ENCODE data around the gene SH3PXD2A. TPM values are rescaled to one million over a fixed set of nuclear protein-coding genes. Genes with fewer than 3 reads are reported as not detected.

SH3PXD2A gene
- total RNA-seq, 1 donor from 2014 or later: 9.6 TPM

DNA sequence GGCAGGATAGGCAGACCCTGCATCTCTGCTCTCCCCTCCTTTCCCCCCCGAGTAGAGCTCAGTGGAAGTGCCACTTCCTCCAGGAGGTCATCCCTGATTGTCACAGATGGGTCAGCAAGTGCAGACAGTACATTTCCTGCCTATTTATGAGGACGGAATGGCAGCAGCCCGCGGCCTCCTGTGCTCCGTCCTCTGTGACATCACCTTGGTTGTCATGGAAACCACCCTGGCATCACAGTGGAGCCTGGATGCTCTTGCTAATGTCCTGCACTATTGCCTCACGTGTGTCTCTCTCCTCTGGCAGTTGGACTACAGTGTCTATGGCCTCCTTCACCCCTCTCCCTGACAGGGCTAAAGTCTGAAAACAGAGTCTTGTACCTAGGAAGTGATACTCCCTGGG, 148.6 kb downstream of the SH3PXD2A start:
- no peaks in the 10 kb centered on the region for H3K9me3 Mint-ChIP-seq
- intact Hi-C loops (cut with micrococcal nuclease): no loop called here
- H3K4me3 Mint-ChIP-seq: no peak overlapping the region
- DNase-seq (ENCODE audit: low spot score): no peak
- no peak overlapping the region for H3K27ac Mint-ChIP-seq
- peaks cover 5% of the 10 kb centered on the region for H3K27me3 Mint-ChIP-seq (ENCODE audit: insufficient read depth)
- no peaks in the 10 kb centered on the region for H3K4me1 Mint-ChIP-seq (ENCODE audit: low read depth)
- H3K36me3 Mint-ChIP-seq (ENCODE audit: low read depth): no peaks in the 10 kb centered on the region

DNA sequence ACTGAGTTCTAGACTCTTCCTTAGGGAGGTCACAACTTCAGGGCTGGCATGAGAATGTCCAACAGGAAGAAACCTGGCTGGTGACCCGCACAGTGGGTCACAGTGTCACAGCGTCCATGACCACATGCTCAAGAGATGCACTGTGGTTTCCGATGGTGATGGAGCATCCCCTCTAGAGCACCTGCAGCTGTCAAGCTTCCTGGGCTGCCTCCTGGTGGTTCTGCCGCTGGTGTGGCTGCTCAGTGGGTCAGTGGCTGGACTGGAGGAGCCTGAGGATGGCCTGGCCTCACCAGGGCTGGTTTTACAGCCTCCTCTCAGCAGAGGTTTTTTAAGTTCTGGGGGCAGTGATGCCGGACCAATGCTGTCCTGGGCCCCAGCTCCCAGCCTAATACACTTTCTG, 149.3 kb downstream of the SH3PXD2A start:
- Mint-ChIP-seq H3K4me1 (ENCODE audit: low read depth) (no peaks in the 10 kb centered on the region), H3K9me3 (no peaks in the 10 kb centered on the region), H3K36me3 (ENCODE audit: low read depth) (no peaks in the 10 kb centered on the region), H3K27ac (no peak overlapping the region), H3K4me3 (no peak overlapping the region), H3K27me3 (ENCODE audit: insufficient read depth) (peaks cover 5% of the 10 kb centered on the region)
- intact Hi-C loops (cut with micrococcal nuclease): no loop called here
- no peak for DNase-seq (ENCODE audit: low spot score)

DNA sequence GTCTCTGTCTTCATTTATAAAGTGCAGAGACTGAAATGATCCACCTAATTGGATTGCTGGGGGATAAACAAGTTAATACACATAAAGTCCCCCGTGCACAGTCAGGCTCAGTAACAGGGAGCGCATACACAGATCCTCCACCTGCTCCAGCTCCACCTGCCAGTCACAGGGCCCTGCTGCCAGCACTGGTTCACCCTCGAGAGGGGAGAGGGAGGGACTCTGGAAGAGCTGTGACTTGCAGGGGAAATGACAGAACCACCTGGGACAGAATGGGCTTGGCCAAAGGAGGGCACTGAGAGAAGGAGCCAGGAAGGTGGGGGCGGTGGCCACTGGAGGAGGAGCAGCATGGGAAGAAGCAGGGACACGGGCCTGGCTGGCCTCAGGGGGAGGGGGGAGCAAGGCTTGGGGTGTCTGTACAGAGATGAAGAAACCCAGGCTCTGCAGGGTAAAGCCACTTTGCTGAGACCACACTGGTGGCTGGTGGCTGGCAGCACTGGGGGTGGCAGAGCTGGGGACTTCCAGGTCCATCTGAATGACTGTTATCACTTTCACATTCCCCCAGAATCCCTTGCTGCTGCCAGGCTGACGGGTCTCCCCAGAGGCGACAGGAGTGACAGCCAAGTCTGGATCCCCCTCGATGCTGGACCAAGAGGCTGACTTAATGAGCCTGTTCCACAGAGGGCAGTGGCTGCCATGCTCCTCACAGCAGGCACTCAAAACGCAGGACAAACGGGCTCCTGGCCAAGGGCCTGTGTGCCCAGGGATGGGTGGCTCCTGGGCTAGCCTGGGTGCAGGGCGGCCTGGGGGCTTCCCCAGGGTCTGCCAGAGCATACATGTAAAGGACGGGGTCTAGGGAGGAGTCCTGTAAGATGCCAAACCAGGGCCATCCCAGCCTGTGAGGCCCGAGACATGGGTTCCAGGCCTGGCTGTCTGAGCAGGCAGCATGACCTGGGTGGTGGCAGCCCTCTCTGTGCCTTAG, 151.1 kb downstream of the SH3PXD2A start:
- intact Hi-C loops (cut with micrococcal nuclease): no loop called here
- Mint-ChIP-seq H3K4me3 (no peak overlapping the region), H3K27me3 (ENCODE audit: insufficient read depth) (peaks cover 2% of the 10 kb centered on the region), H3K36me3 (ENCODE audit: low read depth) (no peaks in the 10 kb centered on the region), H3K27ac (no peak overlapping the region), H3K4me1 (ENCODE audit: low read depth) (no peaks in the 10 kb centered on the region), H3K9me3 (no peaks in the 10 kb centered on the region)
- DNase-seq (ENCODE audit: low spot score): no peak

DNA sequence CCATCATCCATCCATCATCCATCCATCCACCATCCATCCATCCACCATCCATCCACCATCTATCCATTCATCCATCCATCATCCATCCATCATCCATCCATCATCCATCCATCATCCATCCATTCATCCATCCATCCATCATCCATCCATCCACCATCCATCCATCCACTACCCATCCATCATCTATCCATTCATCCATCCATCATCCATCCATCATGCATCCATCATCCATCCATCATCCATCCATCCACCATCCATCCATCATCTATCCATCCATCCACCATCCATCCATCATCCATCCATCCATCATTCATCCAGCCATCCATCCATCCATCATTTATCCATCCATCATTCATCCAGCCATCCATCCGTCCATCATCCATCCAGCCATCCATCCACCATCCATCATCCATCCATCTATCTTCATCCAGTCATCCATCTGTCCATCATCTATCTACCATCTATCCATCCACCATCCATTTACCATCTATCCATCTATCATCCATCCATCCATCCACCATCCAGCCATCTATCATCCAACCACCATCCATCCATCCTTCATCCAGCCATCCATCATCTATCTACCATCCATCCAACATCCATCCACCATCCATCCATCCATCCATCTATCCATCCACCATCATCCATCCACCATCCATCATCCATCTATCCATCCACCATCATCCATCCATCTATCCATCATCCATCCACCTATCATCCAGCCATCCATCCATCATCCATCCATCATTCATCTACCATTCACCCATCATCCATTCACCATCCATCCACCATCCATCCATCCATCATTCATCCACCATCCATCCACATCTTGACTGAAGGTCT, 153.8 kb downstream of the SH3PXD2A start:
- no peaks in the 10 kb centered on the region for H3K36me3 Mint-ChIP-seq (ENCODE audit: low read depth)
- intact Hi-C loops (cut with micrococcal nuclease): no loop called here
- no peaks in the 10 kb centered on the region for H3K27me3 Mint-ChIP-seq (ENCODE audit: insufficient read depth)
- peaks cover under 1% of the 10 kb centered on the region for H3K4me1 Mint-ChIP-seq (ENCODE audit: low read depth)
- no peak for DNase-seq (ENCODE audit: low spot score)
- H3K9me3 Mint-ChIP-seq: no peaks in the 10 kb centered on the region
- no peak overlapping the region for H3K27ac Mint-ChIP-seq
- H3K4me3 Mint-ChIP-seq: no peak overlapping the region

DNA sequence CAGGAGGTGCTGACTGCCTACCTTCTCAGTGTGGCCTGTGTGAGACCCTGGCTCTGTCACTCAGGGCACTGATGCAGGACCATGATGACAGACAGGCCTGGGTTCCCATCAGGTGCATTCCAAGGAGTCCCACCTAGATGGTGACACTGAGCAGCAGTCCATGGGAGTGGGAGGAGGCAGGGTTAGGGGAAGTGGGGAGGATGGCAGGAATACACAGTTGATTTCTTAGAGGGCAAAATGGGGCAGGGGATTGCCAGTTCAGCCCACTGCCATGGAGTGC, 155.0 kb downstream of the SH3PXD2A start:
- peaks cover 12% of the 10 kb centered on the region for H3K4me1 Mint-ChIP-seq (ENCODE audit: low read depth)
- intact Hi-C loops (cut with micrococcal nuclease): no loop called here
- H3K27ac Mint-ChIP-seq: no peak overlapping the region
- H3K27me3 Mint-ChIP-seq (ENCODE audit: insufficient read depth): no peaks in the 10 kb centered on the region
- no peak overlapping the region for H3K4me3 Mint-ChIP-seq
- no peaks in the 10 kb centered on the region for H3K36me3 Mint-ChIP-seq (ENCODE audit: low read depth)
- no peaks in the 10 kb centered on the region for H3K9me3 Mint-ChIP-seq
- DNase-seq (ENCODE audit: low spot score): no peak

DNA sequence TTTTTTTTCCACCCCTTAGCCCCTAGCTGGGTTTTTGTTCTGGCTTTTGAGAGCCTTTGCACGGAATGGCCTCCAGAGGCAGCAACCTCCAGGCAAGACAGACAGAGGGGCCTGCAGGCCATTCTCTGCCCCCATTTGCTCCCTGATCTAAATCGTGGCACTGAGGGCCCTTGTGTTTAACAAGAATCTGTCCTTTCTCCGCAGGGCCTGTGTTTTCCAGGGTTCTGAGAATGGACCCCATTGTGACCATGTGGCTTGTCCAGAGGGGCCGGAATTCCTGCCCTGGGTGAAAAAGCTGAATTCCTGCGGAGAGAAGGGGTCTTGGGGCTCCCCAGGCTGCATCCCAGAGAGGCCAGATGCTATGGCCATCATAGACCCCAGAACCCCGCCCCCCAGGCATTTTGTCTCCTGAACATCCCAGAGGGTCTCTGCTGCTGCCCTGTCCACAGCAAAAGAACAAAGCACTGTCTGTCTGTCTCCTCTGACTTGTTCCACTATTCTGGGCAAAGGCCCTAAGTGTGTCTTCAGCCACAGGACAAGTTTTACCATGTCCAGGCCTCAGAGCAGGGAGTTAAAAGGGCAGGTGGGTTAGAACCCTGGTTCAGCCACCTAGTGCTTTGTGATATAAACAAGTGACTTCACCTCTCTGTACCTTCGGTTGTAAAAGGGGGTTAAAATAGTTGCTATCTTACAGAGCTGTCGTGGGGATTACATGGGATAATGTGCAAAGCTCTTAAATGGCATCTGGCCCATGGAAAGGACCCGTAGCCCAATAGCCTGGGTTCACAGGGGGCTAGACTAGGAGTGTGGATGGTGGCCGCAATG, 155.6 kb downstream of the SH3PXD2A start:
- Mint-ChIP-seq H3K4me1 (ENCODE audit: low read depth) (peaks cover 13% of the 10 kb centered on the region), H3K27me3 (ENCODE audit: insufficient read depth) (no peaks in the 10 kb centered on the region), H3K9me3 (no peaks in the 10 kb centered on the region), H3K27ac (no peak overlapping the region), H3K36me3 (ENCODE audit: low read depth) (no peaks in the 10 kb centered on the region), H3K4me3 (no peak overlapping the region)
- no peak for DNase-seq (ENCODE audit: low spot score)
- intact Hi-C loops (cut with micrococcal nuclease): loop anchor here (5.0 to 10.0 kb wide), 3 partner anchors 102 to 505 kb away; partner anchors contain the start of genes NEURL1 and NT5C2

DNA sequence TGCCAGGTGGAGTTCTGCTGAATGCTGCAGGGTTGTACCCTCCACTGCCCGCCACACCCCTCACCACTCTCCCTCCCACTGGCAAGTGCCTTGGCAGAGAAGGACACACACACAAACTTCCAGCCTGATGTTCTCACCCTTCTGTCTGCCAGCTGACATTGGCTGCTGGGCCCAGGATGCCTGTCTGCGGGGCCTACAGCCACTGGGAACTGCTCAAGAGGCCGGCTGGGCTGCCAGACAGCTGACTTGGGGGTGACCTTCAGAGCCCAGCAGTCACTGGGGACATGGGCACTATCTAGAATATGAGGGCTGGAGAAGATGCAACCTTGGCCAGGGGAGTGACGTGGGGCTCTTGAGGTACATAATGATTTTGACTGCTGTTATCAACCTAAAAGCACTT, 157.1 kb downstream of the SH3PXD2A start:
- intact Hi-C loops (cut with micrococcal nuclease): loop anchor here (5.0 to 10.0 kb wide), 3 partner anchors 104 to 503 kb away; partner anchors contain the start of genes NEURL1 and NT5C2
- DNase-seq (ENCODE audit: low spot score): no peak
- peaks cover 19% of the 10 kb centered on the region for H3K4me1 Mint-ChIP-seq (ENCODE audit: low read depth)
- no peaks in the 10 kb centered on the region for H3K36me3 Mint-ChIP-seq (ENCODE audit: low read depth)
- H3K4me3 Mint-ChIP-seq: no peak overlapping the region
- no peak overlapping the region for H3K27ac Mint-ChIP-seq
- H3K27me3 Mint-ChIP-seq (ENCODE audit: insufficient read depth): peaks cover 3% of the 10 kb centered on the region
- H3K9me3 Mint-ChIP-seq: no peaks in the 10 kb centered on the region

DNA sequence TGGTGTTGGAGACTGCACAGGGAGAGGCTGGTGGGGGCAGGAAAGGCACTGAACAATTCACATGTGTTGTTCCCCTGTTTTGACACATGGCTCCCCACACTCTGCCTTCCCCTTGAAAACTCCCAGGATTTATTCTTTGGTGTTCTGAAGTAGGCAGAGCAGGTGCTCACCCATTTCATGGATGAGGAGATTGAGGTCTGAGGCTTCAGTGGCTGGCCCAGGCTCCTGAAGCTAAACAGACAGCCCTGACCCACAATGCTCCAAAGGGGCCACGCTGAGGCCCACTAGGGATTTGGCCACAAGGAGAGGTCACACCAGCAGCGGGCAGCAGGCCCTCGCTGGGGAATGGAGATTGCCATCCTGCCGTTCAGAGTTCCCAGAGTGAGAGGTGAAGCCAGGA, 157.6 kb downstream of the SH3PXD2A start:
- H3K36me3 Mint-ChIP-seq (ENCODE audit: low read depth): no peaks in the 10 kb centered on the region
- no peak overlapping the region for H3K27ac Mint-ChIP-seq
- H3K4me3 Mint-ChIP-seq: no peak overlapping the region
- DNase-seq (ENCODE audit: low spot score): no peak
- H3K4me1 Mint-ChIP-seq (ENCODE audit: low read depth): peaks cover 20% of the 10 kb centered on the region
- intact Hi-C loops (cut with micrococcal nuclease): loop anchor here (2.0 to 10.0 kb wide), 5 partner anchors 61 to 503 kb away; partner anchors contain the start of genes NEURL1 and NT5C2
- no peaks in the 10 kb centered on the region for H3K9me3 Mint-ChIP-seq
- peaks cover 3% of the 10 kb centered on the region for H3K27me3 Mint-ChIP-seq (ENCODE audit: insufficient read depth)

DNA sequence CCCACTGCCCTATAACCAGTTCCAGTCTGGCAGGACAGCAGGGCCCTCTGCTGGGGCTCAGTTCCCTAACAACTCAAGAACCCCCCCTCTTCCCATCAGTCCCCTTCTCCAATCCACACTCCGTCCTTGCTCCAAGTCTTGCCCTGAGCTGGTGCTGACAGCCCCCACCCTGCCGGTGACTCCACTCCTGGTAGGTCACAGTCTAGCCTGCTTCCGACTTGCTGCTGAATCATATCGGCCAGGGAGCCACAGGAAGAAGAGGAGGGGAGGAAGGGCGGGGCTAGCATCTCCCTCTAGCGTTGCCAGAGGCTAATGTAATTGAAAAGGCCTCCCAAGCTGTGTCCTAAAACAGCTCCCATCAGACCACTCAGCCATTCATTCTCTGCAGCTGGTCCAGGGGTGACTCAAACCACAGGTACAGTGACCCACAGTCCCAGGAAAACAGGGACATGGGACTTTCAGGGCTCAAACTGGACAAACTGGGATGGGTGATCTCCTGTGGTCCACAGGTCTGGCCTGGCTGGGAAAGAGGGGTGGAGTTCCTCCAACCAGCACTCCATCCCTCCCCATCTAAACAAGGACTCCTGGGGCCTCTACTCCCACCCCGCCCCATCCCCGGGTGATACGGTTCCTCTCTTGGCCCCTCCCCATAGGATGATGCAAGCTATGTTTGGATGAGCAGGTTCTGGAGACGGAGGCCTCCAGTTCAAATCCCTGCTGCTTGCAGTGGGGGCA, 158.8 kb downstream of the SH3PXD2A start:
- peaks cover 25% of the 10 kb centered on the region for H3K4me1 Mint-ChIP-seq (ENCODE audit: low read depth)
- no peaks in the 10 kb centered on the region for H3K9me3 Mint-ChIP-seq
- H3K27ac Mint-ChIP-seq: peak overlapping the region; percentile 91
- peaks cover 3% of the 10 kb centered on the region for H3K27me3 Mint-ChIP-seq (ENCODE audit: insufficient read depth)
- peak overlapping the region; percentile 52 for H3K4me3 Mint-ChIP-seq
- intact Hi-C loops (cut with micrococcal nuclease): loop anchor here (1.0 to 10.0 kb wide), 7 partner anchors 18 to 502 kb away; partner anchors contain the start of genes NEURL1 and NT5C2
- no peaks in the 10 kb centered on the region for H3K36me3 Mint-ChIP-seq (ENCODE audit: low read depth)
- peak; percentile 71 for DNase-seq (ENCODE audit: low spot score)

DNA sequence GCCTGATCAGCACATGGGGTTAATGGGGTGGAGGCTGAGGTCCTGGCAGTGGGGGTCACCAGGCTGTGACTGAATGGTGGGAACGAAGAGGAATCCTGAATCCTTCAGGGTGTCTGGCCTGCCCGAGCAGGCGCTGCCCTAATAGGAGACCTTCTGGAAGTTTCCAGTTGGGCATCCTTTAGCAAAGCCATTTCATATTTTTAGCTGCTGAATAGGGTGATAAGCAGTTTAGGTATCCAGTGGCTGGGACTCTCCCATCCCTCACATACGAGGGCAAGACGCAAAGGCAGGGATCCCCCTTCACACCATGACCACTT, 159.3 kb downstream of the SH3PXD2A start:
- Mint-ChIP-seq H3K36me3 (ENCODE audit: low read depth) (no peaks in the 10 kb centered on the region), H3K4me3 (no peak overlapping the region), H3K9me3 (no peaks in the 10 kb centered on the region), H3K27ac (peak overlapping the region; percentile 91), H3K4me1 (ENCODE audit: low read depth) (peaks cover 29% of the 10 kb centered on the region), H3K27me3 (ENCODE audit: insufficient read depth) (peaks cover 3% of the 10 kb centered on the region)
- DNase-seq (ENCODE audit: low spot score): no peak
- intact Hi-C loops (cut with micrococcal nuclease): loop anchor here (1.0 to 10.0 kb wide), 7 partner anchors 18 to 501 kb away; partner anchors contain the start of genes NEURL1 and NT5C2

DNA sequence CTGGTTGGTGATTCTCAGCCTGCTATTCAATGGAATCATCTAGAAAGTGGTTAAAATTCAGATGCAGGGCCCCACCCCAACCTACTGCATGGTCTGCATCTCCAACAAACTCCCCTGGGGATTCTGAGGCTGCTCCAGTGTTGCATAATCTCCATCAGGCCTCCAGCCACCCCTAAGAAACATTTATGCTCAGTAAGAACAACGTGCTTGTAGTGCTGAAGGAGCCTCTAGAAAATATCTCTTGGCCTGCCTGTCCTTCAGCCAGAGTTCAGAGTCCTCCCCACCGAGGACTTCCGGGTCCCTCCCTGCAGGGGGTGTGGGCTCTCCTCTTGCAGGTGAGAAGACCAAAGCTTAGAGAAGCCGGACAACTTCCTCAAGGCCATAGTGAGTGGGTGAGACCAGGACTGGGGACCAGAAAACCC, 159.8 kb downstream of the SH3PXD2A start:
- DNase-seq (ENCODE audit: low spot score): no peak
- peaks cover 3% of the 10 kb centered on the region for H3K27me3 Mint-ChIP-seq (ENCODE audit: insufficient read depth)
- H3K4me3 Mint-ChIP-seq: no peak overlapping the region
- H3K27ac Mint-ChIP-seq: peak overlapping the region; percentile 42
- intact Hi-C loops (cut with micrococcal nuclease): loop anchor here (1.0 to 10.0 kb wide), 7 partner anchors 17 to 501 kb away; partner anchors contain the start of genes NEURL1 and NT5C2
- no peaks in the 10 kb centered on the region for H3K9me3 Mint-ChIP-seq
- H3K4me1 Mint-ChIP-seq (ENCODE audit: low read depth): peaks cover 33% of the 10 kb centered on the region
- H3K36me3 Mint-ChIP-seq (ENCODE audit: low read depth): no peaks in the 10 kb centered on the region

DNA sequence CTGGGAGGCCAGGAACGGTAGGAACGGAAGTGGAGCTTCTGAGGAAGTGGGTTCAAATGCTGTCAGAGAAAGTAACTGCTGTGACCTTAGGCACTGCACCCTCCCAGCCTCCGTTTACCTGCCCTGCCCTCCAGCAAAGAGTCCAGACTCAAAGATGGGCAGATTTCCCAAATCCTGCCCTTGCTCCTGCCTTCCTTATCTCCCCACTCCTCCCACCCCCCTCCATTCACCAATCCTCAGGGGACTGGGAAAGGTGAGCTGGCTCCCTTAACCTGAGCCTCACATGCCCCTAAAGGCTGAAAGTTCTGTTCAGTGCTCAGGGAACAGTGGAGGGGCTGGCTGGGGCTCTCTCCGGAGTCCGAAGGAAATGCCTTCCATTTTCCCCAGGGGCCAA, 161.6 kb downstream of the SH3PXD2A start:
- H3K4me1 Mint-ChIP-seq (ENCODE audit: low read depth): peaks cover 35% of the 10 kb centered on the region
- peak overlapping the region; percentile 92 for H3K4me3 Mint-ChIP-seq
- no peaks in the 10 kb centered on the region for H3K9me3 Mint-ChIP-seq
- intact Hi-C loops (cut with micrococcal nuclease): loop anchor here (5.0 to 10.0 kb wide), 2 partner anchors 192 to 499 kb away; partner anchors contain the start of gene NT5C2
- H3K27ac Mint-ChIP-seq: peak overlapping the region; percentile 71
- H3K27me3 Mint-ChIP-seq (ENCODE audit: insufficient read depth): peaks cover 3% of the 10 kb centered on the region
- H3K36me3 Mint-ChIP-seq (ENCODE audit: low read depth): no peaks in the 10 kb centered on the region
- DNase-seq (ENCODE audit: low spot score): no peak
